Liver (tissue), 9 donors: Measurements from ENCODE around the gene HPCAL1. TPM values are rescaled to one million over a fixed set of nuclear protein-coding genes. Genes with fewer than 3 reads are reported as not detected.

Experiments
- DNase-seq: peaks from one replicate; pipeline ENCODE4 v3.0.0-alpha.2; 2017; ENCODE audit warnings: low spot score
- H3K27ac ChIP-seq, 2 donors: one replicate each; pipeline ENCODE4 v1.7.0; 2013; ENCODE audit warnings: inconsistent platforms in 2 of 2, low read length in 2 of 2, control low read depth in 1 of 2, low read depth in 1 of 2, mild to moderate bottlenecking in 1 of 2
- H3K27me3 ChIP-seq, 4 donors: one replicate each; pipeline versions ENCODE4 v1.6.1 to v1.7.0; 2013; ENCODE audit warnings: low read length in 3 of 4, inconsistent platforms in 1 of 4, mild to moderate bottlenecking in 1 of 4, moderate library complexity in 1 of 4; ENCODE audit not compliant: control insufficient read depth in 4 of 4, insufficient read depth in 4 of 4
- H3K36me3 ChIP-seq, 4 donors: one replicate each; pipeline versions ENCODE4 v1.6.1 to v1.7.0; 2013; ENCODE audit warnings: low read length in 3 of 4, mild to moderate bottlenecking in 3 of 4, low read depth in 1 of 4, moderate library complexity in 1 of 4; ENCODE audit not compliant: control insufficient read depth in 4 of 4, insufficient read depth in 3 of 4
- H3K4me1 ChIP-seq, 4 donors: one replicate each; pipeline versions ENCODE4 v1.6.1 to v1.7.0; 2013; ENCODE audit warnings: low read length in 3 of 4, mild to moderate bottlenecking in 3 of 4, moderate library complexity in 1 of 4; ENCODE audit not compliant: control insufficient read depth in 4 of 4, insufficient read depth in 4 of 4
- H3K4me3 ChIP-seq, 3 donors: one replicate each; pipeline versions ENCODE4 v1.6.1 to v1.7.0; 2013; ENCODE audit warnings: low read length in 3 of 3, control low read depth in 1 of 3, low read depth in 1 of 3, mild to moderate bottlenecking in 1 of 3
- H3K9ac ChIP-seq, 2 donors: one replicate each; pipeline ENCODE4 v1.7.0; 2013; ENCODE audit warnings: low read length in 2 of 2, mild to moderate bottlenecking in 2 of 2, moderate library complexity in 2 of 2, control low read depth in 1 of 2, low read depth in 1 of 2
- H3K9me3 ChIP-seq, 4 donors: one replicate each; pipeline versions ENCODE4 v1.6.1 to v1.7.0; 2013; ENCODE audit warnings: low read length in 3 of 4; ENCODE audit not compliant: control insufficient read depth in 4 of 4
- EGR1 ChIP-seq, 2 donors: IDR thresholded peaks; 2 replicates each; pipeline ENCODE4 v1.6.1; 2016 to 2018; ENCODE audit warnings: antibody characterized with exemption in 2 of 2, low read depth in 2 of 2
- FOXA1 ChIP-seq: IDR thresholded peaks from 2 replicates; pipeline ENCODE4 v1.6.1; 2016; ENCODE audit warnings: antibody characterized with exemption
- FOXA2 ChIP-seq: IDR thresholded peaks from 2 replicates; pipeline ENCODE4 v1.6.1; 2016; ENCODE audit warnings: antibody characterized with exemption
- GABPA ChIP-seq, 2 donors: IDR thresholded peaks in 1 of 2; conservative IDR thresholded peaks in 1 of 2; 2 replicates each; pipeline ENCODE4 v1.6.1; 2016; ENCODE audit warnings: antibody characterized with exemption in 2 of 2, mild to moderate bottlenecking in 1 of 2, moderate library complexity in 1 of 2
- HNF4A ChIP-seq, 2 donors: conservative IDR thresholded peaks; 2 replicates each; pipeline ENCODE4 v1.6.1; 2016; ENCODE audit warnings: antibody characterized with exemption in 2 of 2, mild to moderate bottlenecking in 2 of 2
- HNF4G ChIP-seq: IDR thresholded peaks from 2 replicates; pipeline ENCODE4 v1.6.1; 2016; ENCODE audit warnings: antibody characterized with exemption
- JUND ChIP-seq, 2 donors: IDR thresholded peaks; 2 replicates each; pipeline ENCODE4 v1.6.1; 2016; ENCODE audit warnings: antibody characterized with exemption in 2 of 2
- NR2F2 ChIP-seq: IDR thresholded peaks from 2 replicates; pipeline ENCODE4 v1.6.1; 2016; ENCODE audit warnings: antibody characterized with exemption
- RAD21 ChIP-seq, 2 donors: IDR thresholded peaks; 2 replicates each; pipeline ENCODE4 v1.6.1; 2016; ENCODE audit warnings: antibody characterized with exemption in 2 of 2, mild to moderate bottlenecking in 2 of 2
- RXRA ChIP-seq, 2 donors: IDR thresholded peaks; 2 replicates each; pipeline ENCODE4 v1.6.1; 2017 to 2018; ENCODE audit warnings: antibody characterized with exemption in 2 of 2, mild to moderate bottlenecking in 1 of 2
- SP1 ChIP-seq: IDR thresholded peaks from 2 replicates; pipeline ENCODE4 v1.6.1; 2018; ENCODE audit warnings: antibody characterized with exemption, mild to moderate bottlenecking
- TAF1 ChIP-seq: conservative IDR thresholded peaks from 2 replicates; pipeline ENCODE4 v1.6.1; 2016; ENCODE audit warnings: antibody characterized with exemption, mild to moderate bottlenecking
- YY1 ChIP-seq: IDR thresholded peaks from 2 replicates; pipeline ENCODE4 v1.6.1; 2016; ENCODE audit warnings: antibody characterized with exemption, mild to moderate bottlenecking
- WGBS: extraction: QIAGEN DNeasy Blood & Tissue Kit; methylation state at CpG from one replicate; pipeline ENCODE4 v1.1.7; 2013; 5-methylcytosine and 5-hydroxymethylcytosine counted together
- polyA plus RNA-seq, 2 donors: library from polyadenylated mRNA; stranded (reverse) in 1 of 2; unstranded in 1 of 2; fragments of 200-250 nt in 1 of 2; fragments of >200 nt in 1 of 2; fragmentation: Nextera tagmentation in 1 of 2; extraction: Ambion mirVana in 1 of 2; gene quantifications; one replicate each; pipeline versions ENCODE4 v1.2.1 to v1.2.3, GENCODE V29; 2013 to 2015
- total RNA-seq, 2 donors: library from RNA; depleted of rRNA; stranded (reverse); fragments of >200 nt; gene quantifications; one replicate each; pipeline ENCODE4 v1.2.3, GENCODE V29; 2014
- TF ChIP-seq, protein P1 (sequence below): IDR thresholded peaks from 2 replicates; pipeline ENCODE4 v1.6.1; 2016; ENCODE audit warnings: antibody characterized with exemption, mild to moderate bottlenecking
- TF ChIP-seq, protein P2 (sequence below): IDR thresholded peaks from 2 replicates; pipeline ENCODE4 v1.6.1; 2016; ENCODE audit warnings: antibody characterized with exemption
- TF ChIP-seq, protein P3 (sequence below): IDR thresholded peaks from 2 replicates; pipeline ENCODE4 v1.6.1; 2016; ENCODE audit warnings: antibody characterized with exemption
- TF ChIP-seq, protein P4 (sequence below): IDR thresholded peaks from 2 replicates; pipeline ENCODE4 v1.6.1; 2016; ENCODE audit warnings: antibody characterized with exemption
- TF ChIP-seq, protein P5 (sequence below): fragments of 150-350 bp; IDR thresholded peaks from 2 replicates; pipeline ENCODE4 v1.5.1; 2017; ENCODE audit warnings: improper control_type of control experiment, low read depth, low read length; ENCODE audit not compliant: missing input control
- donor health status: healthy.
- donor health status: healthy.
- donor health status: healthy.
- donor health status: healthy.
- donor health status: healthy.

The HPCAL1 gene
- total and polyA plus RNA-seq, 4 donors, result 17.3 to 27.9 (median 22.9) TPM

DNA sequence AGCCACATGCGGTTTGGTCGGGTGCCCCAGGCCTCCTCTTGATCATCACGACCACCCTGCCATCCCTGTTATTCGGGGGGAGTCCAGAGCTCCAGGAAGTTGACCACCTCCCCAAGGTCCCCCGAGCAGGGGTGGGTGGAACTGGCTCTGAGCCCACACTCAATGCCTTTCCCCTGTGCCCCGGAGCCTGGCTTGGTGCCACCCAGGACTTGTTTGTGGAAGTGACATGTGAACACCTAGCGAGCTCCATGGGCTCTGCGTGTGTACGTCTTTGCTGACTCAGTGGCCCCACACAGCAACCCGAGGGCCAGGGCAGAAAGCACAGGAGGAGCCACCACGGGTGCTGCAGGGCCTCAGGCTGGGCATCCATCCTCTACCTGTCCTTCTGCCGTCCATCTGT is 112.9 kb downstream of the HPCAL1 start:
- peaks cover 0 to 15% (median 10%) of the 10 kb centered on the region in 4 donors for H3K4me1 ChIP-seq

More for the DNA sequence above, 112.9 kb downstream of the HPCAL1 start:
- Histone ChIP-seq H3K4me3 (no peak overlapping the region), H3K27me3 (no peaks in the 10 kb centered on the region), H3K9ac (no peak overlapping the region), H3K27ac (peak overlapping the region in 1 of 2 donors; percentile 13), H3K9me3 (no peaks in the 10 kb centered on the region), H3K36me3 (peaks cover 0 to 14% (median 3%) of the 10 kb centered on the region in 4 donors)
- 86% methylated on average over 12 of the region's 12 CpGs for WGBS
- TF ChIP-seq YY1 (no peak), JUND (IDR thresholded peaks at IDR 0.05) (no peak), GABPA (IDR thresholded peaks at IDR 0.05 in 1 of 2, conservative IDR thresholded peaks at IDR 0.05 in 1 of 2) (no peak), SP1 (no peak), NR2F2 (no peak), HNF4A (conservative IDR thresholded peaks at IDR 0.05) (no peak), EGR1 (IDR thresholded peaks at IDR 0.05; ENCODE audit: low read depth in 2 of 2) (no peak), FOXA1 (no peak), RAD21 (IDR thresholded peaks at IDR 0.05) (no peak), HNF4G (no peak), FOXA2 (no peak), RXRA (IDR thresholded peaks at IDR 0.05) (no peak), TAF1 (no peak)
- TF ChIP-seq, protein P1, sequence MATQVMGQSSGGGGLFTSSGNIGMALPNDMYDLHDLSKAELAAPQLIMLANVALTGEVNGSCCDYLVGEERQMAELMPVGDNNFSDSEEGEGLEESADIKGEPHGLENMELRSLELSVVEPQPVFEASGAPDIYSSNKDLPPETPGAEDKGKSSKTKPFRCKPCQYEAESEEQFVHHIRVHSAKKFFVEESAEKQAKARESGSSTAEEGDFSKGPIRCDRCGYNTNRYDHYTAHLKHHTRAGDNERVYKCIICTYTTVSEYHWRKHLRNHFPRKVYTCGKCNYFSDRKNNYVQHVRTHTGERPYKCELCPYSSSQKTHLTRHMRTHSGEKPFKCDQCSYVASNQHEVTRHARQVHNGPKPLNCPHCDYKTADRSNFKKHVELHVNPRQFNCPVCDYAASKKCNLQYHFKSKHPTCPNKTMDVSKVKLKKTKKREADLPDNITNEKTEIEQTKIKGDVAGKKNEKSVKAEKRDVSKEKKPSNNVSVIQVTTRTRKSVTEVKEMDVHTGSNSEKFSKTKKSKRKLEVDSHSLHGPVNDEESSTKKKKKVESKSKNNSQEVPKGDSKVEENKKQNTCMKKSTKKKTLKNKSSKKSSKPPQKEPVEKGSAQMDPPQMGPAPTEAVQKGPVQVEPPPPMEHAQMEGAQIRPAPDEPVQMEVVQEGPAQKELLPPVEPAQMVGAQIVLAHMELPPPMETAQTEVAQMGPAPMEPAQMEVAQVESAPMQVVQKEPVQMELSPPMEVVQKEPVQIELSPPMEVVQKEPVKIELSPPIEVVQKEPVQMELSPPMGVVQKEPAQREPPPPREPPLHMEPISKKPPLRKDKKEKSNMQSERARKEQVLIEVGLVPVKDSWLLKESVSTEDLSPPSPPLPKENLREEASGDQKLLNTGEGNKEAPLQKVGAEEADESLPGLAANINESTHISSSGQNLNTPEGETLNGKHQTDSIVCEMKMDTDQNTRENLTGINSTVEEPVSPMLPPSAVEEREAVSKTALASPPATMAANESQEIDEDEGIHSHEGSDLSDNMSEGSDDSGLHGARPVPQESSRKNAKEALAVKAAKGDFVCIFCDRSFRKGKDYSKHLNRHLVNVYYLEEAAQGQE, result no peak
- TF ChIP-seq, protein P2, sequence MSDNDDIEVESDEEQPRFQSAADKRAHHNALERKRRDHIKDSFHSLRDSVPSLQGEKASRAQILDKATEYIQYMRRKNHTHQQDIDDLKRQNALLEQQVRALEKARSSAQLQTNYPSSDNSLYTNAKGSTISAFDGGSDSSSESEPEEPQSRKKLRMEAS, result no peak
- TF ChIP-seq, protein P3, sequence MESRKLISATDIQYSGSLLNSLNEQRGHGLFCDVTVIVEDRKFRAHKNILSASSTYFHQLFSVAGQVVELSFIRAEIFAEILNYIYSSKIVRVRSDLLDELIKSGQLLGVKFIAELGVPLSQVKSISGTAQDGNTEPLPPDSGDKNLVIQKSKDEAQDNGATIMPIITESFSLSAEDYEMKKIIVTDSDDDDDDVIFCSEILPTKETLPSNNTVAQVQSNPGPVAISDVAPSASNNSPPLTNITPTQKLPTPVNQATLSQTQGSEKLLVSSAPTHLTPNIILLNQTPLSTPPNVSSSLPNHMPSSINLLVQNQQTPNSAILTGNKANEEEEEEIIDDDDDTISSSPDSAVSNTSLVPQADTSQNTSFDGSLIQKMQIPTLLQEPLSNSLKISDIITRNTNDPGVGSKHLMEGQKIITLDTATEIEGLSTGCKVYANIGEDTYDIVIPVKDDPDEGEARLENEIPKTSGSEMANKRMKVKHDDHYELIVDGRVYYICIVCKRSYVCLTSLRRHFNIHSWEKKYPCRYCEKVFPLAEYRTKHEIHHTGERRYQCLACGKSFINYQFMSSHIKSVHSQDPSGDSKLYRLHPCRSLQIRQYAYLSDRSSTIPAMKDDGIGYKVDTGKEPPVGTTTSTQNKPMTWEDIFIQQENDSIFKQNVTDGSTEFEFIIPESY, result no peak
- TF ChIP-seq, protein P4, sequence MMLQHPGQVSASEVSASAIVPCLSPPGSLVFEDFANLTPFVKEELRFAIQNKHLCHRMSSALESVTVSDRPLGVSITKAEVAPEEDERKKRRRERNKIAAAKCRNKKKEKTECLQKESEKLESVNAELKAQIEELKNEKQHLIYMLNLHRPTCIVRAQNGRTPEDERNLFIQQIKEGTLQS, result no peak
- TF ChIP-seq, protein P5, sequence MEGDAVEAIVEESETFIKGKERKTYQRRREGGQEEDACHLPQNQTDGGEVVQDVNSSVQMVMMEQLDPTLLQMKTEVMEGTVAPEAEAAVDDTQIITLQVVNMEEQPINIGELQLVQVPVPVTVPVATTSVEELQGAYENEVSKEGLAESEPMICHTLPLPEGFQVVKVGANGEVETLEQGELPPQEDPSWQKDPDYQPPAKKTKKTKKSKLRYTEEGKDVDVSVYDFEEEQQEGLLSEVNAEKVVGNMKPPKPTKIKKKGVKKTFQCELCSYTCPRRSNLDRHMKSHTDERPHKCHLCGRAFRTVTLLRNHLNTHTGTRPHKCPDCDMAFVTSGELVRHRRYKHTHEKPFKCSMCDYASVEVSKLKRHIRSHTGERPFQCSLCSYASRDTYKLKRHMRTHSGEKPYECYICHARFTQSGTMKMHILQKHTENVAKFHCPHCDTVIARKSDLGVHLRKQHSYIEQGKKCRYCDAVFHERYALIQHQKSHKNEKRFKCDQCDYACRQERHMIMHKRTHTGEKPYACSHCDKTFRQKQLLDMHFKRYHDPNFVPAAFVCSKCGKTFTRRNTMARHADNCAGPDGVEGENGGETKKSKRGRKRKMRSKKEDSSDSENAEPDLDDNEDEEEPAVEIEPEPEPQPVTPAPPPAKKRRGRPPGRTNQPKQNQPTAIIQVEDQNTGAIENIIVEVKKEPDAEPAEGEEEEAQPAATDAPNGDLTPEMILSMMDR, result no peak
- no peak for DNase-seq
